Small intestine (tissue), 7 donors: ENCODE data around the gene NFS1. TPM values are rescaled to one million over a fixed set of nuclear protein-coding genes. Genes with fewer than 3 reads are reported as not detected.
"Not testable (repeated sequence)": the region's sequence is repeated elsewhere in the genome, so short reads cannot be mapped to it uniquely, and the experiment has no call there.

Source experiments
- DNase-seq, 2 donors: peaks; one replicate each; pipeline versions ENCODE4 v3.0.0 to v3.0.0-alpha.2; 2013
- FAIRE-seq: peaks from 2 replicates; lab custom pipeline; 2012; peaks lifted over from hg19 to GRCh38; lab: Jason Lieb, UNC
- H3K27ac ChIP-seq, 3 donors: one replicate each; pipeline ENCODE4 v1.5.1; 2013; ENCODE audit warnings: low read length in 2 of 3, mild to moderate bottlenecking in 2 of 3, control low read depth in 1 of 3, inconsistent platforms in 1 of 3, low read depth in 1 of 3, moderate library complexity in 1 of 3
- H3K27me3 ChIP-seq, 3 donors: one replicate each; pipeline ENCODE4 v1.6.1; 2013; ENCODE audit warnings: low read length in 3 of 3, inconsistent platforms in 1 of 3; ENCODE audit not compliant: control insufficient read depth in 3 of 3, insufficient read depth in 3 of 3
- H3K36me3 ChIP-seq, 3 donors: one replicate each; pipeline ENCODE4 v1.6.1; 2013; ENCODE audit warnings: low read length in 3 of 3, inconsistent platforms in 1 of 3, low read depth in 1 of 3, mild to moderate bottlenecking in 1 of 3, moderate library complexity in 1 of 3; ENCODE audit not compliant: control insufficient read depth in 3 of 3, insufficient read depth in 2 of 3
- H3K4me1 ChIP-seq, 3 donors: one replicate each; pipeline ENCODE4 v1.6.1; 2013; ENCODE audit warnings: low read length in 2 of 3, inconsistent platforms in 1 of 3, low read depth in 1 of 3, mild to moderate bottlenecking in 1 of 3, moderate library complexity in 1 of 3; ENCODE audit not compliant: control insufficient read depth in 3 of 3, insufficient read depth in 2 of 3
- H3K4me3 ChIP-seq, 3 donors: one replicate each; pipeline ENCODE4 v1.5.1; 2013; ENCODE audit warnings: low read length in 3 of 3, control low read depth in 1 of 3, inconsistent platforms in 1 of 3, low read depth in 1 of 3, mild to moderate bottlenecking in 1 of 3, moderate library complexity in 1 of 3
- H3K9me3 ChIP-seq, 2 donors: one replicate each; pipeline ENCODE4 v1.6.1; 2013; ENCODE audit warnings: low read depth in 1 of 2, low read length in 1 of 2; ENCODE audit not compliant: control insufficient read depth in 2 of 2, insufficient read depth in 1 of 2
- WGBS, 3 donors: extraction: QIAGEN DNeasy Blood & Tissue Kit; methylation state at CpG; one replicate each; pipeline ENCODE4 v1.1.7; 2013; 5-methylcytosine and 5-hydroxymethylcytosine counted together
- polyA plus RNA-seq, 4 donors: library from polyadenylated mRNA; stranded (reverse) in 3 of 4; unstranded in 1 of 4; fragments of 200-250 nt in 3 of 4; fragments of 120-200 nt in 1 of 4; gene quantifications; one replicate each; pipeline versions ENCODE4 v1.2.1 to v1.2.3, GENCODE V29; 2013
- donor health status: healthy with polysubstance abuse.
- donor health status: control.
- donor health status: control.
- donor health status: Bipolar disorder and iron deficiency.
- donor health status: healthy.

NFS1 gene
- polyA plus RNA-seq, 4 donors = 21.9 to 39.6 (median 34.1) TPM

DNA sequence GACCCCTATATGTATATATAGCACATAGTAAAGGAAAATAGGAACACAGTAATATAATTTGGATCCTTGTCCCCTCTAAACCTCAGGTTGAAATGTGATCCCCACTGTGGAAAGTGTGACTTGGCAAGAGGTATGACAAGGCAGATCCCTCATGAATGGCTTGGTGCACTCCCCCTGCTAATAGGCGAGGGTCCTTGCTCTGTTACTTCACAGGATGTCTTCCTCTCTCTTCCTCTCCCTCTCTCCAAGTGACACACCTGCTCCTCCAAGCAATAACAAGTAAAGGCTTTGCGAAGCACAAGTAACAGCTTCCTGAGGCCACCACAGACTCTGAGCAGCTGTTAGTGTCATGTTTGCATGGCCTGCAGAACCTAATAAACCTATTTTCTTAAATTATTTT lies 16.5 kb upstream of the NFS1 start:
- 90 to 99% (median 92%) methylated on average over 2 of the region's 2 CpGs for whole genome bisulfite sequencing, 3 donors
- Histone ChIP-seq H3K27me3 (no peaks in the 10 kb centered on the region), H3K36me3 (peaks cover 48 to 69% (median 51%) of the 10 kb centered on the region in 3 donors), H3K27ac (no peak overlapping the region), H3K9me3 (no peaks in the 10 kb centered on the region), H3K4me3 (no peak overlapping the region), H3K4me1 (no peaks in the 10 kb centered on the region)
- no peak for FAIRE-seq
- no peak for DNase-seq

DNA sequence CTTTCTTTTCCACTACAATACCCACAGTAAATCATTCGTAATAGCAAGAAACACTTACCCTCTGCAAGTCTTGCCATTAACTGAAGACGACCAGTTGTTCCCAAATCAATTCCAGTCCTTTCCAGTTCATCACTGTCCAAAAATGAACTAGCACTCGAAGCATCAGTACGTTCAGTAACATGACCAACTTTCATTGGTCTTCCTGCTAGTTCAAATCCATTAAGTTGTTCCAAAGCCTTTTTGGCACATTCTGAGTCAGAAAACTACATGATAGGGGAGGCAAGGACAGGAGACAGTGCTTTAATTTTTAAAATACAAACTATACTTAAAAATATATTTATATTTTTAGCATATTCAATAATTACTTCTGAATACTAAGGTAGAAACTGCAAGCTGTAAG lies 15.0 kb upstream of the NFS1 start:
- 77 to 80% (median 78%) methylated on average over 4 of the region's 4 CpGs for WGBS, 3 donors
- FAIRE-seq (no peak), DNase-seq (no peak)
- Histone ChIP-seq H3K36me3 (peaks cover 37 to 54% (median 45%) of the 10 kb centered on the region in 3 donors), H3K4me3 (no peak overlapping the region), H3K4me1 (no peaks in the 10 kb centered on the region), H3K27me3 (no peaks in the 10 kb centered on the region), H3K27ac (no peak overlapping the region), H3K9me3 (no peaks in the 10 kb centered on the region)

DNA sequence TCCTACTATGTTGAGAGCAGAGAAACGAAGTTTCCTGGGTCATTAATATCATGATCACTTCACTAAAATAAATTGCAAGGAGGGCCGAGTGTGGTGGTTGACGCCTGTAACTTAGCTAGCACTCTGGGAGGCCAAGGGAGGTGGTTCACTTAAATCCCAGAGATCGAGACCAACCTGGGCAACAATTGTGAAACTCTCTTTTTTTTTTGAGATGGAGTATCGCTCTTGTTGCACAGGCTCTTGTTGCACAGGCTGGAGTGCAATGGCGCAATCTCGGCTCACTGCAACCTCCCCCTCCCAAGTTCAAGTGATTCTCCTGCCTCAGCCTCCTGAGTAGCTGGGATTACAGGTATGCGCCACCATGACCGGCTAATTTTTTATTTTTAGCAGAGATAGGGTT lies 14.0 kb upstream of the NFS1 start:
- H3K27ac ChIP-seq, H3K4me1 ChIP-seq, FAIRE-seq, H3K4me3 ChIP-seq, DNase-seq, H3K9me3 ChIP-seq, H3K27me3 ChIP-seq: not testable (repeated sequence)
- peaks cover 35 to 44% (median 41%) of the 10 kb centered on the region in 3 donors for H3K36me3 ChIP-seq
- WGBS, 3 donors = 85 to 88% (median 85%) methylated on average over 9 of the region's 9 CpGs

DNA sequence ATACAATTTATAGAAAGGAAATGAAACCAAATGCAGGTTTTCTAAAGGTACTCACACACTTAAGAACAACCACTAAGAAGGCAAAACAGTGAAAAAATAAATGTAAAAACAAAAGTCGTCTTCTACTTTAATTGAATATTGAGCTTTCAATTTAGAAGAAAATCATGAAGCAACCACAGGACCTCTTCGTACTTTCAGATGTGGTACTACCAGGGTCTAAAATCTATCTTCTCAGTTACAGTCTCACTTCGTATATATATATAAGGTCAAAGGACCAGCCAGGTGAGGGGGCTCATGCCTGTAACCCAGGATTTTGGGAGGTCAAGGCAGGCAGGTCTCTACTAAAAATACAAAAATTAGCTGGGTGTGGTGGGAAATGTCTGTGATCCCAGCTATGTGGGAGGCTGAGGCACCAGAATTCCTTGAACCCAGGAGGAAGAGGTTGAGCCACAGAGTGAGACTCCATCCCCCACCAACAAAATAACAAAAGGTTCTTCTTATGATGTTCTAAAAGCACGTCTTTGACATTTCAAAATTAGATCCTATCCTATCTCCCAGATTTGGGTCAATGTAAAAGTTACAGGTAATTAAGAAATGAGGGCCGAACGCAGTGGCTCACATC lies 12.5 kb upstream of the NFS1 start:
- DNase-seq (no peak), FAIRE-seq (no peak)
- Histone ChIP-seq H3K36me3 (peaks cover 28 to 36% (median 35%) of the 10 kb centered on the region in 3 donors), H3K27ac (no peak overlapping the region), H3K4me3 (no peak overlapping the region), H3K4me1 (no peaks in the 10 kb centered on the region), H3K27me3 (no peaks in the 10 kb centered on the region), H3K9me3 (no peaks in the 10 kb centered on the region)
- whole genome bisulfite sequencing, 3 donors = 67 to 77% (median 72%) methylated on average over 6 of the region's 6 CpGs

DNA sequence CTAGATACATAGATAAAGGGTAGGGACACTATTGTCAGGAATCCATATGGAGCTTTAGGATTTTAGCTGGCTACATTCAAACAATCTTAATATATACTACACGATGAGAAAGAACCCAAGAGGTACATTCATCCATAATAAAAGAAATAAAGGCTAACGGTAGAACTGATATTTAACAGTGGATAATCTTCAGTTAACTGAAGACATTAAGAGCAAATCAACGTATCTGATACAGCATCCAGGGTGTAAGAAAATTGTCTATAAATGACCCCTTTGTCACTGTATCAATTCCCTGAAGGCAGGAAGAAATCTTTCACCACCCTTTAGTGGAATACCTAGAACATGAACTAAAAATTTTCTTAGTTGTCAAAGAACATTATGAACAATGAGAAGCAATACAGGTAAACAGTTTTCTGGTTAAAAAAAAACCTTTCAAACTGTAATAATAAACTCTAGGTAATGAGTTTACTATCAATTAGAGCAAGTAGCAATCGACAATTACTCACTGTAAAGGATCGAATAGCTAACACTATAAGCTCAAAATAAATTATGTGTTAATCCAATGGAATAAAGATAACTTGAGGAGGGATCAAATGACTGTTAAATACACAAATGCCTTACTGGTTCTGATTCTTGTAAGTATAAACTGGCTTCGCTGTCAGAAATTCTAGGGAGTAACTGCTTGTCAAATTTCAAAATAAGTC lies 11.9 kb upstream of the NFS1 start:
- Histone ChIP-seq H3K4me3 (no peak overlapping the region), H3K27me3 (no peaks in the 10 kb centered on the region), H3K9me3 (no peaks in the 10 kb centered on the region), H3K27ac (no peak overlapping the region), H3K4me1 (no peaks in the 10 kb centered on the region), H3K36me3 (peaks cover 27 to 39% (median 37%) of the 10 kb centered on the region in 3 donors)
- DNase-seq = no peak
- 45 to 63% (median 45%) methylated on average over 6 of the region's 6 CpGs for WGBS, 3 donors
- FAIRE-seq = no peak

DNA sequence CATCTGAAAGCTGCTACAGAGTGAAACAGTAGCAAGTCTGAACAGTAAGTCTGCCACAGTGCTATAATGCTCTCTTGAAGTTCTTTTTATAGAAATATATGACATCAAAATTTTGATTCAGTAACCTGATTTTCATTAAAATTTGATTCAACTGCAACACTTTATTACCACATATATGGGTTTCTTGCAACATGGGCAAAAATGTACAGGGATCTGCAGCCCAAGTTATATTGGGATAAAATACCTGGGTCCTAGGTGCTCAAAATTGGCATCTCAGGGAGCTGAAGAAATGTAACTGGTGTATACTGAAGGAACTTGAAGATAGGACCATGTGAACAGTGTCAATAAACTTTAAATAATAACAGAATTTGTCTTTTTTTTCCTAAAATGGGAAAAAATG lies 10.9 kb upstream of the NFS1 start:
- H3K4me1 ChIP-seq = no peaks in the 10 kb centered on the region
- peaks cover 27 to 38% (median 35%) of the 10 kb centered on the region in 3 donors for H3K36me3 ChIP-seq
- FAIRE-seq (no peak), DNase-seq (no peak)
- no peak overlapping the region for H3K4me3 ChIP-seq
- no peaks in the 10 kb centered on the region for H3K9me3 ChIP-seq
- H3K27me3 ChIP-seq = no peaks in the 10 kb centered on the region
- no peak overlapping the region for H3K27ac ChIP-seq

DNA sequence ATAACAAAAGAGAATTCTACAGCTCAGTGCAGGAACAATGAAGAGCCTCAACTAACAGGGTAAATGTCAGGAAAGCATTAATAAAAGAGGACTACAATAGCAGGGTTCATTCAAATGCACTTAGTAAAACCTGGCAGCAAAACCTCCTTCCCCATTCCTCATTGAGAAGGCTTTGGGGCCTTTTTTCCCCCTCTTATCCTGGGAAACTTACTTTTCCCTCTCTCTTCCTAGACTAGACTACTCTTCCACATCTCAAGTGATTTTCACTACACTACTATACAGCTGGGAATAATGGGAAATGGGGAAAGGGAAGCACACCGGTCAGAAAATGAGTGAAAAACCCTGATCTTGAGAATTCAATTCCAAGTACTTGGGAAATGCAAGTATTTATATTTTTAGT lies 10.1 kb upstream of the NFS1 start:
- FAIRE-seq = no peak
- H3K9me3 ChIP-seq = no peaks in the 10 kb centered on the region
- H3K4me1 ChIP-seq = no peaks in the 10 kb centered on the region
- no peak for DNase-seq
- H3K27ac ChIP-seq = no peak overlapping the region
- no peaks in the 10 kb centered on the region for H3K27me3 ChIP-seq
- 88 to 95% (median 88%) methylated on average over 1 of the region's 1 CpG for WGBS, 3 donors
- H3K36me3 ChIP-seq = peaks cover 31 to 36% (median 36%) of the 10 kb centered on the region in 3 donors
- no peak overlapping the region for H3K4me3 ChIP-seq

DNA sequence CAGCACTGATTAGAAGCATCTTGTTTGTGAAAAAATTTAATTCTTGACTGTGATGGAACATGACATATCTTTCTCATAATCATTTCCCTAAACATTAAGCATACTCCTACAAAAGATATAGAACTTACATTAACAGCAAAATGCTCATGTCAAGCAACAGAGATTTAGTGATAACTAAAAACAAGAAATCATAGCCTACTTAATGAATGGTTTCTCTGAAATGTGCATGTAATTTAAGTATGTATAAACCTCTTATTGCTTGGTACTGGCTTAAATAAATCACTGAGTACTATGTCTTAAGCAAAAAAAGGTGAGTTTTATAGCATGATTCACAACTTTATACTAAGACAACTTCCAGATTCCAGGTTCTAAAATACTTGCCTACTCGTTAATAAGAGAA lies 9.3 kb upstream of the NFS1 start:
- DNase-seq = no peak
- Histone ChIP-seq H3K4me3 (no peak overlapping the region), H3K27me3 (no peaks in the 10 kb centered on the region), H3K9me3 (no peaks in the 10 kb centered on the region), H3K4me1 (no peaks in the 10 kb centered on the region), H3K36me3 (peaks cover 24 to 34% (median 34%) of the 10 kb centered on the region in 3 donors), H3K27ac (no peak overlapping the region)
- 58 to 63% (median 59%) methylated on average over 1 of the region's 1 CpG for WGBS, 3 donors
- no peak for FAIRE-seq
